ENCODE results near the gene GNLY.
"Not testable (repeated sequence)": the region's sequence is repeated elsewhere in the genome, so short reads cannot be mapped to it uniquely, and the experiment has no call there.

GNLY gene

GRCh38 chr2:85665264-85665937 is 28.8 kb upstream of the GNLY start:
- DNase-seq = no peak

GRCh38 chr2:85666016-85666415 is 28.1 kb upstream of the GNLY start:
- DNase-seq = no peak

- no peak for DNase-seq
Observed at GRCh38 chr2:85666435-85667316, 27.5 kb upstream of the GNLY start.

- DNase-seq = no peak
Observed at GRCh38 chr2:85667561-85668008, 26.6 kb upstream of the GNLY start.

- DNase-seq = no peak
Observed at GRCh38 chr2:85668009-85668856, 25.9 kb upstream of the GNLY start, which contains the start of gene SFTPB. Gene SFTPB (minus strand): TSS chr2:85668199. CDS start chr2:85668183, 16 bp downstream.

GRCh38 chr2:85668857-85669142 is 25.4 kb upstream of the GNLY start:
- DNase-seq = no peak

GRCh38 chr2:85669549-85669948 is 24.6 kb upstream of the GNLY start:
- DNase-seq = no peak

- not testable (repeated sequence) for DNase-seq
Observed at GRCh38 chr2:85670416-85670815, 23.7 kb upstream of the GNLY start.

- no peak for DNase-seq
Observed at GRCh38 chr2:85672456-85672855, 21.7 kb upstream of the GNLY start.

GRCh38 chr2:85673716-85674375 is 20.3 kb upstream of the GNLY start:
- DNase-seq = no peak

- no peak for DNase-seq
Observed at GRCh38 chr2:85674417-85674816, 19.7 kb upstream of the GNLY start.

GRCh38 chr2:85675427-85675826 is 18.7 kb upstream of the GNLY start:
- DNase-seq = no peak

GRCh38 chr2:85675866-85676548 is 18.2 kb upstream of the GNLY start:
- no peak for DNase-seq

GRCh38 chr2:85678377-85678776 is 15.8 kb upstream of the GNLY start:
- DNase-seq = no peak

GRCh38 chr2:85678794-85679672 is 15.1 kb upstream of the GNLY start:
- peak; percentile 56 for DNase-seq

- DNase-seq = no peak
Observed at GRCh38 chr2:85680707-85681371, 13.3 kb upstream of the GNLY start.

- DNase-seq = no peak
Observed at GRCh38 chr2:85681372-85681763, 12.8 kb upstream of the GNLY start.

GRCh38 chr2:85681776-85682175 is 12.4 kb upstream of the GNLY start:
- no peak for DNase-seq

GRCh38 chr2:85682378-85682777 is 11.8 kb upstream of the GNLY start:
- DNase-seq = no peak

- no peak for DNase-seq
Observed at GRCh38 chr2:85684380-85684779, 9.8 kb upstream of the GNLY start.

GRCh38 chr2:85684806-85685205 is 9.4 kb upstream of the GNLY start:
- DNase-seq = no peak
